Stimulated activated CD4-positive, alpha-beta T cell treated with anti-CD3 and anti-CD28 coated beads, Interleukin-15, amount 100 ng/mL, for 48 hours (primary cell): ENCODE results near the gene TMBIM1.
"Not testable (repeated sequence)": the region's sequence is repeated elsewhere in the genome, so short reads cannot be mapped to it uniquely, and the experiment has no call there.

Experiments used
- DNase-seq, 2 donors: peaks; one replicate each; pipeline ENCODE4 v3.0.0-alpha.2; 2020; ENCODE audit warnings: low read depth in 2 of 2

TMBIM1 gene

DNA sequence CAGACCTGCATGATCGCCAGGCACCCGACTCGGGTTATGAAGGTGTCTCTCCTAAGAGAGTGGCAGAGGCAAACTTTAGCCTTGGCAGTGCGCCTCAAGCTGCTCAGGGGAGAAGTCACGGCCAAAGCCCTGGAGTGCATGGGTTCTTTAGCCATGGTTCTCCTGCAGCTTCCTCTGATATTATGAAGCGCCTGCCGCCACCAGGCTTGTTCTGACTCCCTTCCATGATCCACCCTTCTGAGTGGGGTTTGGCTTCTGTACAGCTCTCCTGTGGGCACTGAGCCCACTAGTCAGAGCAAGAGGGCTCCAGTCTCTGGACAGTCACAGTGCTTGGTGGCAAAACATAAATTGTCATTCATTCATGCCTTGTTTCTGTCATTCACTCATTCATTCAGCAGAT is 25.9 kb upstream of the TMBIM1 start:
- DNase-seq, result no peak

DNA sequence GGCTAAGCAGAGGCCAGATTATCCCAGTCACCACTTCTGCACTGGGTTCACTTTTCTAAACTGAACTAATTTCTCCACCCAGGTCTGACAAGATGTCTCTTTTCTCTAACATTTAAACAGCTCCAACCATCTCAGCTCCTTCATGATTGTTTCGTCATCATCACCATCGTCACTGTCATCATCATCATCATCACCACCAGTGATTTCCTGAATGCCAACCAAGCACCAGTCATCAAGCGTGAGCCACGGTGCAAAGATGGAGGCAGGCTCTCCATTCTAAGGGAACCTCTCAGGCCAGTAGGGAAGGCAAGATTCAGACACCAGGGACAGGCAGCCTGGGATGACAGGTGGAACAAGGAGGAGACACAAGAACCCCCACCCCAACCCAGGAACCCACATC is 25.5 kb upstream of the TMBIM1 start:
- DNase-seq, result no peak

DNA sequence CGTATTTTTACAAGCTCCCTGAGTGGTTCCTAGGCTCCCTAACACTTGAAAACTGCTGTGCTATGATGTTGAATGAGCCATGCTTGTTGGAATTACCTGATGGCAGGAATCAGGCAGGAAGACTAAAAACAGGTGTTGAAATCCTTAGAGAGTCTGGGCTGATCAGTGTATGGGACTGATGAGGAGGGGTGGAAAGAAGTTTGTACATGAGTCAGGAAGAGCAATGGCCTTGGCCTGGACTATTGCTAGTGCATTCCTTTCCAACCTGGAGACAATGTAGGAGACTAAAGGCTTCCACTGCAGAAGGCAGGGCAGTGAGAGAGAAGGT is 25.0 kb upstream of the TMBIM1 start:
- no peak for DNase-seq

DNA sequence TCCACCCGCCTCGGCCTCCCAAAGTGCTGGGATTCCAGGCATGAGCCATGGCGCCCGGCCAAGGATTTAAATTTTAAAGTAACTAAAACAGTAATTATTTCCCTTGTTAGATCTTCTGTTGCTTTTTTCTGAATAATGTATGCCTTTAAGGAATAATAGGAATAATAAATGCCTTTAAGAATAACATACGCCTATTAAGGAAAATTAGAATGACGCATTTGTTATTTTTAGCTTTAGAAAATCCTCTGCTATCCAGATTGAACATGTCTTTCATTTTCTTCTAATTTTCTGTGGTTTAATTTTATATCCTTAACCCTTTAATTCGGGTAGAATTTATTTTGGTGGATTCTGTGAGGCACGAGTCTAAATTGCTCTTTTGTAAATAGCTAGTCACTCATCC is 23.1 kb upstream of the TMBIM1 start:
- DNase-seq, result no peak

DNA sequence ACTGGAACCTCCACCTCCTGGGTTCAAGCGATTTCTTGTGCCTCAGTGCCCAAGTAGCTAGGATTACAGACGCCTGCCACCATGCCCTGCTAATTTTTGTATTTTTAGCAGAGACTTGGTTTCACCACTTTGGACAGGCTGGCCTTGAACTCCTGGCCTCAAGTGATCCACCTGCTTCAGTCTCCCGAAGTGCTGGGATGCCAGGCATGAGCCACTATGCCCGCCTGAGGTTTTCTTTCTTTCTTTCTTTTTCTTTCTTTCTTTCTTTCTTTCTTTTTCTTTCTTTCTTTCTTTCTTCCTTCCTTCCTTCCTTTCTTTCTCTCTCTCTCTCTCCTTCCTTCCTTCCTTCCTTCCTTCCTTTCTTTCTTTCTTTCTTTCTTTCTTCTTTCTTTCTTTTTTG is 22.5 kb upstream of the TMBIM1 start:
- not testable (repeated sequence) for DNase-seq

DNA sequence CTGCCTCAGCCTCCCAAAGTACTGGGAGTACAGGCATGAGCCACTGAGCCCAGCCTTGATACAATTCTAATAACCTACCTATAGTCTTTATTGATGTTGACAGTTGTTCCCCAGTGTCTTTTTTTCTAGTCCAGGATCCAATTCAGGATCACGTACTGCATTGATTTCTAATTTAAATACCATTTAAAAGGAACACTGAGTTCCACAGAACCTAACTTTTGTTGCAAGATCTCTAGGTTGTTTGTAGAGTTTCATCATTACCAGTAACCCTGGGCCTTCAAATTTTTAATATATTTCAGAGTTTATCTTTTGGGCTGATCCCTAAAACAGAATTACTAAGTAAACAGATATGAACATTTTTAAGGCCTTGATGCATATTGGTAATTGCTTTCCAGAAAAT is 21.1 kb upstream of the TMBIM1 start:
- DNase-seq, result no peak

DNA sequence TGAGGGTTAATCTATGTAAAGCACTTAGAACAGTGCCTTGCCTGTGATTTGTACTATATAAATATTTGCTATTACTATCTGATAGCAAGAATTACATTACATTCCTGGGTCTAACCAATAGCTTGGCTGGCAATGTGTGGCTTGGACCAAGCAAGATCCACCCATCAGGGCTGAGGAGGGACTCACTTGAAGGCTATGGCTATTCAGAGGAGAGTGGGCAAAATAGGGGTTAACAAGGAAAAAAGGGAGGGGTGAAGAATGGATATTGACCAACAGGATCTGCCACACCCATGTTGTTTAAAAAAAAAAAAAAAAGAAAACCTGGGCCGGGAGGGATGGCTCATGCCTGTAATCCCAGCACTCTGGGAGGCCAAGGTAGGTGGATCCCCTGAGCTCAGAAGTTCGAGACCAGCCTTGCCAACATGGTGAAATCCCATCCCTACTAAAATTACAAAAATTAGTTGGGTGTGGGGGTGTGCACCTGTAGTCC is 20.0 kb upstream of the TMBIM1 start:
- DNase-seq, result no peak

DNA sequence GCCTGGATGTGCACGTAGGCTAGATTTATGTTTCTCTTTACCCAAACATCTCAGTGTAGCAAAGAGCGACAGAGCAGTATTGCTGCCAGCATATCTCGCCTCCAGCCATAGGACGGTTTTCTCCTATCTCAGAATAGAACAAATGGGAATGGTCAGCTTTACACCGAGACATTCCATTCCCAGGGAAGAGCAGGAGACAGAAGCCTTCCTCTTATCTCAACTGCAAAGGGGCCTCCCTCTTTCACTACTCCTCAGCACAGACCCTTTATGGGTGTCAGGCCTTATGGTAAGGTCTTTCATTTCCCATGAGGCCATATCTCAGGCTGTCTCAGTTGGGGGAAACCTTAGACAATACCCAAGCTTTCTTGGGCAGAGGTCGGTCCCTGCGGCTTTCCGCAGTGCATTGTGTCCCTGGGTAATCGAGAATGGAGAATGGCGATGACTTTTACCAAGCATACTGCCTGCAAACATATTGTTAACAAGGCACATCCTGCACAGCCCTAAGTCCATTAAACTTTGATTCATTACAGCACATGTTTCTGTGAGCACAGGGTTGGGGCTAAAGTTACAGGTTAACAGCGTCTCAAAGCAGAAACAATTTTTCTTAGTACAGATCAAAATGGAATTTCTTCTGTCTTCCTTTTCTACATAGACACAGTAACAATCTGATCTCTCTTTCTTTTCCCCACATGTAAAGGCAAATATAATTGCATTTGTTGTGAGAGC is 19.4 kb upstream of the TMBIM1 start:
- not testable (repeated sequence) for DNase-seq

- DNase-seq, result no peak
Measured at GRCh38 chr2:218310853-218311540, 18.7 kb upstream of the TMBIM1 start.

DNA sequence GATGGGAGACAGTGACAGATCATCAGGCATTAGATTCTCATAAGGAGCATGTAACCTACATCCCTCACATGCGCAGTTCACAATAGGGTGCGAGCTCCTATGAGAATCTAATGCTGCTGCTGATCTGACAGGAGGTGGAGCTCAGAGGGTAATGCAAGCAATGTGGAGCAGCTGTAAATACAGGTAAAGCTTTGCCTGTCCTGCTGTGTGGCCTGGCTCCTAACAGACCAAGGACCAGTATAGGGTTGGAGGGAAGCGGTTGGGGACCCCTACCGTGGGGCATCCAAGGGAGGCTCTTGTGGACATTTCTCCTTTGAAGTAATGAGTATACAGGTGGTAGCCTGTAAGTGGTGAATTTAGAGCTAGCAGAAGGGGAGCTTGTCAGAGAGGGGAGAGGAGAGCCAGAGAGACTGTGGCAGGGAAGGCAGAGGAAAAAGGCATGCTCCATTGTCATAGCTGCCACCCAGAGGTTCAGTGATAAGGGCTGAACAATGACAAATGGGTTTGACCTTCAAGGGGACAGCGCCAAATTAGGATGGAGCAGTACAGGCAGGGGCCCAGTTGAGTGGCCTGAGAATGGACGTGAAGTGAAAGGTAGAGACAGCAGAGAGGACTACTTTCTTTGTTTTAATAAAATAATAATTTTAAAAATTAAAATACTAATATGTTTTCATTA is 15.2 kb upstream of the TMBIM1 start:
- DNase-seq, result no peak

DNA sequence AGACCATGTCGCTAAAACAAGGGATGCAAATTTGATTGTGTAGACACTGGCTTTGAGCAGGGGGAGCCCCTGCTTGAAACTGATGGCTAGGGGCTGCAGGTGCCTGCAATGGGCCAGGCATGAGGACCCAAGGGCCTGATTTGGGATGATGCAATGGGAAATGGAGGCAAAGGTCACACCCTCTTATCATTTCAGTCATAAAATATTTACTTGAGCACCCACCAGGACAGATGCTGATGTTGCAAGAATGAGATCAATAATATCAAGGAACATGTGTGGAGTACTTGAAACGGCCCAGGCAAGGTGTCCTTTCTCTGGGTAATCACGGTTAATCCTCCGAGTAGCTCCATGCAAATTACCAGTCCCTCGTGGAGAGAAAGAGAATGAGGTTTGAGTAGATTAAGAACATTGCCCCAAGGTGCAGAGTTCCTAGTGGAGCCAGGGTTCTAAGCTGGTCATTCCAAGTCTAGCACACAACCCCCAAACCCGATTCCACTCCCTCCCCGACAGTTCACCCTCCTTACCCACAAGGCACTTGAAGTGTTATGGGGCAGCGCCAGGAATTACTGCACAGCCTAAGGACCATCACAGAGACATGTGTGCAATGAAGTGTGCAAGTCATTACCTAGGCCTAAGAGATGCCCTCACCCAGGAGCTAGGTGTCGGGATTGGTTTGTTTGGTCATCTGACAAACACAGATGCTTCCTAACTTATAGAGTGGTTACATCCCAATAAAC is 14.0 kb upstream of the TMBIM1 start:
- no peak for DNase-seq

- no peak for DNase-seq
Measured at GRCh38 chr2:218305383-218305782, 13.1 kb upstream of the TMBIM1 start.

DNA sequence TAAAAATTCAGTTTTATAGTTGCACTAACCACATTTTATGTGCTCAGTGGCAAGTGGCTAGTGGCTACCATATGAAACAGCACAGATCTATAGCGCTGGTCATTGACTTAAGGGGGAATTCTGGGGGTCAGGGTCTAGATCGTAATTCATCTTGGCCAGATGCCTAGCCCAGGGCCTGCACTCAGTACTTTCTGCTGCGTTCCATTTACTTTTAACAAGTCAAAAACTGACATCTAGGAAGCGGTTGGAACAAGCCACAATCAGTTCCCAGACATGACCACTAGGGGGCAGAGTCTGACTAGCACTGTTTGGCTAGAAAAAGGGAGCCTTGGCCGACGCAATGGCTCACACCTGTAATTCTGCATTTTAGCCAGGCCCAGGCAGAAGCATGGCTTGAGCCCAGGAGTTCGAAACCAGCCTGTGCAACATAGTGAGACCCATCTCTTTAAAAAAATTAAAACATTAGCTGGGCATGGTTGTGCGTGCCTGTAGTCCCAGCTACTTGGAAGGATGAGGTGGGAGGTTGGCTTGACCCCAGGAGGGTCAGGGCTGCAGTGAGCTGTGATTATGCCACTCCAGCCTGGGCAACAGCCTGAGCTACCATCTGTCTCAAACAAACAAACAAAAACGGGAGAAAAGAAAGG is 9.0 kb upstream of the TMBIM1 start:
- DNase-seq, result peak; percentile 70 to 86

GRCh38 chr2:218300141-218300540 is 7.8 kb upstream of the TMBIM1 start:
- DNase-seq, result no peak

DNA sequence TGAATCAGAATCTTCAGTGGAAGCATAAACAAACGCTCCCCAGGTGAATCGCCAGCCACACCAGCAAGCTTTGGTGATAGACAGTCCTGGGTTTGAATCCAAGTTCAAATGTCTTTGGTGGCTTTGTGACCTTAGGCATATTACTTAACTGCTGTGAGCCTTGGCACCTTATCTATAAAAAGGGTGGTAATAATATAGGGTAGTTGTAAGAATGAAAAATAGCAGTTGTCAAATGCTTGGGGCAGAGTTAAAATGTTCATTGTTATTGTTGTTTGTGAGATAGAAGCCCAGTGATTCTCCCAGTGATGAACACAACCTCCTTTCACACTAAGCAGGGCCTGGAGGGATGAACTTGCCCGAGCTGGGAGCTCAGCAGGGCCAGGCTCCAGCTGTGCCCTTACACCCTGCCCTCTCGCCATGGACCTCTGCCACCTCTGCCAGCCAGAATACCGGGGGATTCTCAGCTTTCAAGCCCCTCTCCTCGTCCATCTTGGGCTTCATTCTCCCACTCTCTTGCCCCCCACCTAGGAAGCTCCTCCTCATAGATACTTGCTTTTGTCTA is 6.1 kb upstream of the TMBIM1 start:
- DNase-seq, result no peak

- no peak for DNase-seq
Measured at GRCh38 chr2:218296847-218297246, 4.5 kb upstream of the TMBIM1 start.

DNA sequence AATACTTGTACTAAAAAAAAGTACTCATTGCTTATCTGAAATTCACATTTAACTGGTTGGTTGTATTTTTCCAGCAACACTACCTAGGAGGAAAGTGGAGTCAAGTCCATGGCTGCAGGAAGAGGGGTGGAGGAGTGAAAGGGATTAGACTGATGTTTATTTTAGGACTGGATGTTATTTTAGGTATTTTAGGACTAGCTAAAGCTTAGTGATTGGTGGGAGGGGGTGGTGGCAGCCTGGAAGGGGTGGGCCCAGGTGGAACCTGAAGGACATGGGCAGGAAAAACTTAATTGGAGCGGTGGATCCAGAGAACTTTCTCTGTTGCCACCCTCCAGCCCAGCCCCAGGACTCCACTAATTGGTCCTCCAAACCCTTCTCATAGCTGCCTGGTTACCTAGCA is 3.9 kb upstream of the TMBIM1 start:
- no peak for DNase-seq

DNA sequence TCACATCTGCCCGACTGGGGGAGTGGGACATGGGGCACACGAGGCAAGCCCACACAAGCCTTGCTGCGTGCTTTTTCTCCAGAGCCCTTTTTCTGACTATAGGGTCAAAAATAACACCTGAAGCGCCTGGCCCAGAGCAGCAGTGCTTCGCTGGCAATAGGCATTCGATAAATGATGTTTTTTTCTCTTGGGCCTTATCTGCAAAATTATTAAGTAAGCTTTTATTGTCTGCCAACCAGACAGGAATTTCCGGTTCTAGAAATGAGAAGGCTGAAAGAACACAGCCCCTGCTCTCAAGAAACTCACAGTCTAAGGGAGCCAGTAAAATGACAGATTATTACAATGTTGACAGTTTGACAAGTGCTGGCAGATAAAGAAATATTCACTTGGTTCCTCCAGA is 2.7 kb upstream of the TMBIM1 start:
- DNase-seq, result no peak

GRCh38 chr2:218294430-218295022 is 2.2 kb upstream of the TMBIM1 start:
- DNase-seq, result no peak

DNA sequence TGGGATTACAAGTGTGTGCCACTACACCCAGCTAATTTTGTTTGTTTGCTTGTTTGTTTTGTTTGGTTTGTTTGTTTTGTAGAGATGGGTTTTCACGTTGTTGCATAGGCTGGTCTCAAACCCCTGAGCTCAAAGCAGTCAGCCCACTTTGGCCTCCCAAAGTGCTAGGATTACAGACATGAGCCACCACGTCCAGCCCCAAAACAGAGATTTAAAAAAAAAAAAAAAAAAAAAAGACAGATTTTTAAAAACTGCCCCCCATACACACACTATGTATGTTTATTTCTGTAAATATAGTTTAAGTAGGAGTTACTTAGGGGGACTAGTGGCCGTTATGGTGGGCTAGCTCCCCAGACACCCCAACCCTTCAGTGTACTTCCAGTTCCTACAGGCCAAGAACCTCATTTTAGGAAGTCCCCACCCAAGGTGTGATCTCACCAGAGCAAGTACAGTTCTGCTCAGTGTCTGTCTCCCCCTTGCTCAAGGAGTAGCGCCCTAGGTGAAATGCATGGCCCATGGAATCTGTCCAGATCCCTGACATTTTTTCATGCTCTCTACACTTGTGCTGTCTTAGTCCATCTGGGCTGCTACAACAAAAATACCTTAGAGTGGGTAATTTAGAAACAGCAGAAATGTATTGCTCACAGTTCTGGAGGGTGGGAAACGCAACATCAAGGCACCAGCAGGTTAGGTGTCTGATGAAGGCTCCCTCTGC is 1.6 kb upstream of the TMBIM1 start:
- DNase-seq, result no peak
